ENCODE data around the gene ANKRD24.

The ANKRD24 gene

GRCh38 chr19:4175669-4175931, 6.9 kb upstream of the ANKRD24 start:
- Histone ChIP-seq H3K4me3 (IDR thresholded peaks at IDR 0.05; ENCODE audit: insufficient read depth, low read depth, low read length) (no peak overlapping the region), H3K27ac (no peak overlapping the region), H4K20me1 (ENCODE audit: insufficient read depth) (no peaks in the 10 kb centered on the region), H3K79me2 (ENCODE audit: insufficient read depth, low read depth) (no peaks in the 10 kb centered on the region), H2AFZ (ENCODE audit: low read depth) (no peak overlapping the region), H3K4me2 (no peak overlapping the region), H3K9ac (no peak overlapping the region), H3K36me3 (ENCODE audit: insufficient read depth) (no peaks in the 10 kb centered on the region), H3K27me3 (ENCODE audit: insufficient read depth, low read depth) (peaks cover 21% of the 10 kb centered on the region; the same call in 1 of the 2 replicates), H3K4me1 (ENCODE audit: low read depth, poor library complexity, severe bottlenecking) (peaks cover 6% of the 10 kb centered on the region)
- TF ChIP-seq CTCF (conservative IDR thresholded peaks at IDR 0.05; ENCODE audit: low read depth, low read length), result no peak

- Histone ChIP-seq H3K4me2 (no peak overlapping the region), H3K27ac (no peak overlapping the region), H3K36me3 (ENCODE audit: insufficient read depth) (no peaks in the 10 kb centered on the region), H3K79me2 (ENCODE audit: insufficient read depth, low read depth) (no peaks in the 10 kb centered on the region), H3K4me3 (IDR thresholded peaks at IDR 0.05; ENCODE audit: insufficient read depth, low read depth, low read length) (no peak overlapping the region), H4K20me1 (ENCODE audit: insufficient read depth) (no peaks in the 10 kb centered on the region), H3K9ac (no peak overlapping the region), H3K4me1 (ENCODE audit: low read depth, poor library complexity, severe bottlenecking) (peaks cover 11% of the 10 kb centered on the region), H3K27me3 (ENCODE audit: insufficient read depth, low read depth) (peaks cover 8% of the 10 kb centered on the region; the same call in 1 of the 2 replicates), H2AFZ (ENCODE audit: low read depth) (no peak overlapping the region)
- TF ChIP-seq CTCF (conservative IDR thresholded peaks at IDR 0.05; ENCODE audit: low read depth, low read length), result no peak
Measured at GRCh38 chr19:4177146-4177545, 5.3 kb upstream of the ANKRD24 start.

GRCh38 chr19:4178990-4179389, 3.5 kb upstream of the ANKRD24 start:
- Histone ChIP-seq H3K79me2 (ENCODE audit: insufficient read depth, low read depth) (no peaks in the 10 kb centered on the region), H3K4me3 (IDR thresholded peaks at IDR 0.05; ENCODE audit: insufficient read depth, low read depth, low read length) (no peak overlapping the region), H2AFZ (ENCODE audit: low read depth) (no peak overlapping the region), H3K9ac (no peak overlapping the region), H3K27ac (no peak overlapping the region), H3K4me2 (no peak overlapping the region), H4K20me1 (ENCODE audit: insufficient read depth) (no peaks in the 10 kb centered on the region), H3K4me1 (ENCODE audit: low read depth, poor library complexity, severe bottlenecking) (peaks cover 10% of the 10 kb centered on the region), H3K36me3 (ENCODE audit: insufficient read depth) (no peaks in the 10 kb centered on the region), H3K27me3 (ENCODE audit: insufficient read depth, low read depth) (no peaks in the 10 kb centered on the region; the same call in 1 of the 2 replicates)
- TF ChIP-seq CTCF (conservative IDR thresholded peaks at IDR 0.05; ENCODE audit: low read depth, low read length), result no peak

GRCh38 chr19:4181053-4181508, 1.4 kb upstream of the ANKRD24 start:
- Histone ChIP-seq H2AFZ (ENCODE audit: low read depth) (no peak overlapping the region), H4K20me1 (ENCODE audit: insufficient read depth) (no peaks in the 10 kb centered on the region), H3K27me3 (ENCODE audit: insufficient read depth, low read depth) (no peaks in the 10 kb centered on the region; the same call in 1 of the 2 replicates), H3K4me2 (peak overlapping the region; percentile 58; the same call in 1 of the 2 replicates), H3K4me1 (ENCODE audit: low read depth, poor library complexity, severe bottlenecking) (peaks cover 10% of the 10 kb centered on the region), H3K36me3 (ENCODE audit: insufficient read depth) (no peaks in the 10 kb centered on the region), H3K27ac (no peak overlapping the region), H3K9ac (no peak overlapping the region), H3K79me2 (ENCODE audit: insufficient read depth, low read depth) (no peaks in the 10 kb centered on the region), H3K4me3 (IDR thresholded peaks at IDR 0.05; ENCODE audit: insufficient read depth, low read depth, low read length) (no peak overlapping the region)
- no peak for TF ChIP-seq CTCF (conservative IDR thresholded peaks at IDR 0.05; ENCODE audit: low read depth, low read length)

Measured in KMS-11 (cell line).